GM12873 (cell line): ENCODE data around the gene ADCY5.

Experiments
- CTCF ChIP-seq: IDR thresholded peaks from 2 replicates; pipeline ENCODE4 v1.5.1; 2012; ENCODE audit warnings: low read depth, mild to moderate bottlenecking, moderate library complexity, low read length, control low read depth; ENCODE audit not compliant: insufficient read depth; ENCODE audit errors: missing control alignments

Gene ADCY5

GRCh38 chr3:123384256-123384655 lies 64.6 kb downstream of the ADCY5 start:
- TF ChIP-seq CTCF = no peak

GRCh38 chr3:123383091-123384053 lies 65.5 kb downstream of the ADCY5 start:
- no peak for TF ChIP-seq CTCF

GRCh38 chr3:123380261-123380660 lies 68.6 kb downstream of the ADCY5 start:
- no peak for TF ChIP-seq CTCF

- no peak for TF ChIP-seq CTCF
These were observed 69.7 kb downstream of the ADCY5 start for GRCh38 chr3:123379041-123379830.

GRCh38 chr3:123378409-123378915 lies 70.4 kb downstream of the ADCY5 start:
- no peak for TF ChIP-seq CTCF

- no peak for TF ChIP-seq CTCF
These were observed 71.6 kb downstream of the ADCY5 start for GRCh38 chr3:123377243-123377740.
